Measurements from ENCODE around the gene KCNJ1. TPM values are rescaled to one million over a fixed set of nuclear protein-coding genes. Genes with fewer than 3 reads are reported as not detected.

KCNJ1 gene
- total and polyA plus RNA-seq, 2 donors from 2014 or later: 175 to 355 TPM

DNA sequence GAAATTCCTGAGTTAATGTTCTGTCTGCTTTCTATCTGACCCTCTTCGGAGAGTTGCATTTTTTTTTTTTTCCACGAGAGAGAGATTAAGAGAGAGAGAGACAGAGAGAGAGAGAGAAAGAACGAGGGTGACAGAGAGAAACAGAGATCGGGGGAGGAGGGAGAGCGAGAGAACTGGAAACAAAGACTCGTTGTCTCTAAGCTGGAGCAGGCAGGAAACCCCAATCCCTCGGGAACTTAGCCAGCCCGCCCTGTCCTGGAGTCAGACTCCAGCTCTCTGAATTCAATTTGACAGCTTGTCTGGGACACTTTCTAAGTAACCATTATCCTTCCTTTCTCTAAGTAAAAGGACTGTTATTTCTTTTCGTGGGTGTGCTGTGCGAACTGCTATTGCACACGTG is 76.9 kb downstream of the KCNJ1 start:
- intact Hi-C loops (cut with DNase I): no loop called here
- no peak overlapping the region for H3K9ac ChIP-seq (ENCODE audit: low read length in 3 of 3)
- no peaks in the 10 kb centered on the region for H3K9me3 ChIP-seq (ENCODE audit: control insufficient read depth in 2 of 3, insufficient read depth in 1 of 3, low read length in 3 of 3)
- H3K27me3 ChIP-seq (ENCODE audit: control insufficient read depth, insufficient read depth, low read length): no peaks in the 10 kb centered on the region
- TF ChIP-seq, protein P1, sequence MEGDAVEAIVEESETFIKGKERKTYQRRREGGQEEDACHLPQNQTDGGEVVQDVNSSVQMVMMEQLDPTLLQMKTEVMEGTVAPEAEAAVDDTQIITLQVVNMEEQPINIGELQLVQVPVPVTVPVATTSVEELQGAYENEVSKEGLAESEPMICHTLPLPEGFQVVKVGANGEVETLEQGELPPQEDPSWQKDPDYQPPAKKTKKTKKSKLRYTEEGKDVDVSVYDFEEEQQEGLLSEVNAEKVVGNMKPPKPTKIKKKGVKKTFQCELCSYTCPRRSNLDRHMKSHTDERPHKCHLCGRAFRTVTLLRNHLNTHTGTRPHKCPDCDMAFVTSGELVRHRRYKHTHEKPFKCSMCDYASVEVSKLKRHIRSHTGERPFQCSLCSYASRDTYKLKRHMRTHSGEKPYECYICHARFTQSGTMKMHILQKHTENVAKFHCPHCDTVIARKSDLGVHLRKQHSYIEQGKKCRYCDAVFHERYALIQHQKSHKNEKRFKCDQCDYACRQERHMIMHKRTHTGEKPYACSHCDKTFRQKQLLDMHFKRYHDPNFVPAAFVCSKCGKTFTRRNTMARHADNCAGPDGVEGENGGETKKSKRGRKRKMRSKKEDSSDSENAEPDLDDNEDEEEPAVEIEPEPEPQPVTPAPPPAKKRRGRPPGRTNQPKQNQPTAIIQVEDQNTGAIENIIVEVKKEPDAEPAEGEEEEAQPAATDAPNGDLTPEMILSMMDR (IDR thresholded peaks at IDR 0.05; ENCODE audit: borderline replicate concordance, extremely low read depth, insufficient read depth): no peak
- H3K36me3 ChIP-seq (ENCODE audit: control insufficient read depth in 2 of 3, insufficient read depth in 3 of 3, low read length in 3 of 3): no peaks in the 10 kb centered on the region
- peak in 4 of 5 donors; percentile 64 to 91 (median 82) for DNase-seq
- no peak overlapping the region for H3K27ac ChIP-seq (ENCODE audit: low read depth in 2 of 2, low read length in 2 of 2)
- no peak overlapping the region for H3K4me3 ChIP-seq (ENCODE audit: low read length in 3 of 3)
- peaks cover 0 to 6% (median 0%) of the 10 kb centered on the region in 3 donors for H3K4me1 ChIP-seq (ENCODE audit: control insufficient read depth in 2 of 3, insufficient read depth in 2 of 3, low read depth in 1 of 3, low read length in 3 of 3)
- FAIRE-seq: no peak

DNA sequence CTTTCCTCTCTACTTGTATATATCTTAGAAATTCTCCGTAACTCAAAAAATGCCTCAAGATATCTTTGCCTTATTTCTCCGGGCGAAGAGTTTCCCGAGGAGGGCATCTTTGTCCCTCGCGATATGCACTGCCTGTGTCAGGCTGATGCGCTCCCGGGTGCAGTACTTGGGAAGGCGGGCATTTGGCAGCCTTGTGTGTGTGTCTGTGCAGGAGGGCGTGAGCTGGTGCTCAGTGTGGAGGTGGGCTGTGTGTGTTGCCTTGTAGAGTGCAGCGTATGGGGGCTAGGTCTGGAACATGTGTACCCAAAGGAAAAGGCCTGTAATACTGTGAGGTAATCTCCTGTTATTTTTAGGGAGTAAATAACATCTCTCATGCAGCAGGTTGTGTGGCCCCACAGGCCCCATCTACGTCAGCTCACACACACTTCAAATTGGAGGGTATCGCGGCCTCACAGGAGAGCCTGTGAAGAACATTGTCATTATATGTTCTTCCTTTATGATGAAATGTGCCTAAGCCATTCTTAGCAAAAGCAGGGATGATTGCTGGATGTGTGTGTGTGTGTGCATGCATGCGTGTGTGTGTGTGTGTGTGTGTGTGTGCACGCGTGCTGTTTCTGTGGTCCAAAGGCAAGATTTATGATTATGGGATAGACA is 77.5 kb downstream of the KCNJ1 start:
- DNase-seq (no peak), FAIRE-seq (no peak)
- Histone ChIP-seq H3K4me3 (ENCODE audit: low read length in 3 of 3) (no peak overlapping the region), H3K9ac (ENCODE audit: low read length in 3 of 3) (no peak overlapping the region), H3K36me3 (ENCODE audit: control insufficient read depth in 2 of 3, insufficient read depth in 3 of 3, low read length in 3 of 3) (no peaks in the 10 kb centered on the region), H3K27me3 (ENCODE audit: control insufficient read depth, insufficient read depth, low read length) (no peaks in the 10 kb centered on the region), H3K9me3 (ENCODE audit: control insufficient read depth in 2 of 3, insufficient read depth in 1 of 3, low read length in 3 of 3) (no peaks in the 10 kb centered on the region), H3K27ac (ENCODE audit: low read depth in 2 of 2, low read length in 2 of 2) (no peak overlapping the region), H3K4me1 (ENCODE audit: control insufficient read depth in 2 of 3, insufficient read depth in 2 of 3, low read depth in 1 of 3, low read length in 3 of 3) (peaks cover 0 to 6% (median 0%) of the 10 kb centered on the region in 3 donors)
- TF ChIP-seq, protein P1 (IDR thresholded peaks at IDR 0.05; ENCODE audit: borderline replicate concordance, extremely low read depth, insufficient read depth): no peak
- intact Hi-C loops (cut with DNase I): no loop called here

Other genes with a start within 250 kb of the KCNJ1 start
- gene FLI1, start 173.2 kb downstream of the KCNJ1 start, total RNA-seq: 28.2 TPM
- 5.7 TPM for gene FLI1, start 173.2 kb downstream of the KCNJ1 start, polyA plus RNA-seq (ENCODE audit: insufficient read depth, low read depth, low replicate concordance)
- 6.5 TPM for gene KCNJ5, start 24.1 kb upstream of the KCNJ1 start, total RNA-seq
- 5.7 TPM for gene KCNJ5, start 24.1 kb upstream of the KCNJ1 start, polyA plus RNA-seq (ENCODE audit: insufficient read depth, low read depth, low replicate concordance)
- 0.82 TPM for gene TP53AIP1, start 75.6 kb upstream of the KCNJ1 start, total RNA-seq
- 5.3 TPM for gene TP53AIP1, start 75.6 kb upstream of the KCNJ1 start, polyA plus RNA-seq (ENCODE audit: insufficient read depth, low read depth, low replicate concordance)